ENCODE results near the gene SLC8A2. TPM values are rescaled to one million over a fixed set of nuclear protein-coding genes. Genes with fewer than 3 reads are reported as not detected.
"Not testable (repeated sequence)": the region's sequence is repeated elsewhere in the genome, so short reads cannot be mapped to it uniquely, and the experiment has no call there.

The SLC8A2 gene
- total RNA-seq, 2 donors from 2014 or later: 0.74 to 2.3 TPM

- H3K4me3 ChIP-seq; H3K27me3 ChIP-seq; H3K9ac ChIP-seq (ENCODE audit: low read depth in 2 of 2, low read length in 2 of 2); H3K4me1 ChIP-seq; DNase-seq; H3K36me3 ChIP-seq; H3K27ac ChIP-seq; H3K9me3 ChIP-seq: not testable (repeated sequence)
- intact Hi-C loops (cut with DNase I): loop anchor here (10.0 kb wide), 1 partner anchor 92 kb away; no protein-coding TSS in a partner anchor
Measured at GRCh38 chr19:47386582-47386981, 85.1 kb downstream of the SLC8A2 start.

GRCh38 chr19:47384533-47384932 is 87.2 kb downstream of the SLC8A2 start:
- not testable (repeated sequence) for H3K27ac ChIP-seq; H3K4me3 ChIP-seq; DNase-seq; H3K27me3 ChIP-seq; H3K9ac ChIP-seq (ENCODE audit: low read depth in 2 of 2, low read length in 2 of 2); H3K36me3 ChIP-seq; H3K4me1 ChIP-seq; H3K9me3 ChIP-seq
- intact Hi-C loops (cut with DNase I): loop anchor here (10.0 kb wide), 1 partner anchor 90 kb away; no protein-coding TSS in a partner anchor

- not testable (repeated sequence) for H3K27me3 ChIP-seq; H3K4me3 ChIP-seq; DNase-seq; H3K27ac ChIP-seq; H3K9ac ChIP-seq (ENCODE audit: low read depth in 2 of 2, low read length in 2 of 2); H3K9me3 ChIP-seq; H3K36me3 ChIP-seq; H3K4me1 ChIP-seq
- intact Hi-C loops (cut with DNase I): loop anchor here (10.0 kb wide), 1 partner anchor 89 kb away; no protein-coding TSS in a partner anchor
Measured at GRCh38 chr19:47383890-47384289, 87.8 kb downstream of the SLC8A2 start.

GRCh38 chr19:47381653-47382279 is 89.9 kb downstream of the SLC8A2 start:
- Histone ChIP-seq H3K27ac (no peak overlapping the region), H3K4me1 (no peaks in the 10 kb centered on the region), H3K27me3 (no peaks in the 10 kb centered on the region), H3K9me3 (no peaks in the 10 kb centered on the region), H3K9ac (ENCODE audit: low read depth in 2 of 2, low read length in 2 of 2) (no peak overlapping the region), H3K4me3 (no peak overlapping the region), H3K36me3 (peaks cover 5% of the 10 kb centered on the region)
- intact Hi-C loops (cut with DNase I): loop anchor here (10.0 kb wide), 1 partner anchor 87 kb away; no protein-coding TSS in a partner anchor
- DNase-seq: no peak
- no peak for TF ChIP-seq CTCF (IDR thresholded peaks at IDR 0.05)

- Histone ChIP-seq H3K36me3 (peaks cover 5% of the 10 kb centered on the region), H3K4me1 (no peaks in the 10 kb centered on the region), H3K27me3 (no peaks in the 10 kb centered on the region), H3K27ac (no peak overlapping the region), H3K4me3 (no peak overlapping the region), H3K9ac (ENCODE audit: low read depth in 2 of 2, low read length in 2 of 2) (no peak overlapping the region), H3K9me3 (no peaks in the 10 kb centered on the region)
- DNase-seq: no peak
- no peak for TF ChIP-seq CTCF (IDR thresholded peaks at IDR 0.05)
- intact Hi-C loops (cut with DNase I): loop anchor here (10.0 kb wide), 1 partner anchor 86 kb away; no protein-coding TSS in a partner anchor
Measured at GRCh38 chr19:47381121-47381520, 90.6 kb downstream of the SLC8A2 start.

GRCh38 chr19:47380559-47380958 is 91.1 kb downstream of the SLC8A2 start:
- intact Hi-C loops (cut with DNase I): loop anchor here (10.0 kb wide), 1 partner anchor 86 kb away; no protein-coding TSS in a partner anchor

More at GRCh38 chr19:47380559-47380958, 91.1 kb downstream of the SLC8A2 start:
- no peaks in the 10 kb centered on the region for H3K27me3 ChIP-seq
- no peak for DNase-seq
- no peaks in the 10 kb centered on the region for H3K4me1 ChIP-seq
- H3K27ac ChIP-seq: no peak overlapping the region
- no peak for TF ChIP-seq CTCF (IDR thresholded peaks at IDR 0.05)
- peaks cover 5% of the 10 kb centered on the region for H3K36me3 ChIP-seq
- no peak overlapping the region for H3K9ac ChIP-seq (ENCODE audit: low read depth in 2 of 2, low read length in 2 of 2)
- H3K9me3 ChIP-seq: no peaks in the 10 kb centered on the region
- no peak overlapping the region for H3K4me3 ChIP-seq
